ENCODE data around the gene EVI5.

GRCh38 chr1:92831368-92831761, 46.5 kb upstream of the EVI5 start:
- TF ChIP-seq POLR2A (IDR thresholded peaks at IDR 0.05), result no peak
- TF ChIP-seq, protein P1, sequence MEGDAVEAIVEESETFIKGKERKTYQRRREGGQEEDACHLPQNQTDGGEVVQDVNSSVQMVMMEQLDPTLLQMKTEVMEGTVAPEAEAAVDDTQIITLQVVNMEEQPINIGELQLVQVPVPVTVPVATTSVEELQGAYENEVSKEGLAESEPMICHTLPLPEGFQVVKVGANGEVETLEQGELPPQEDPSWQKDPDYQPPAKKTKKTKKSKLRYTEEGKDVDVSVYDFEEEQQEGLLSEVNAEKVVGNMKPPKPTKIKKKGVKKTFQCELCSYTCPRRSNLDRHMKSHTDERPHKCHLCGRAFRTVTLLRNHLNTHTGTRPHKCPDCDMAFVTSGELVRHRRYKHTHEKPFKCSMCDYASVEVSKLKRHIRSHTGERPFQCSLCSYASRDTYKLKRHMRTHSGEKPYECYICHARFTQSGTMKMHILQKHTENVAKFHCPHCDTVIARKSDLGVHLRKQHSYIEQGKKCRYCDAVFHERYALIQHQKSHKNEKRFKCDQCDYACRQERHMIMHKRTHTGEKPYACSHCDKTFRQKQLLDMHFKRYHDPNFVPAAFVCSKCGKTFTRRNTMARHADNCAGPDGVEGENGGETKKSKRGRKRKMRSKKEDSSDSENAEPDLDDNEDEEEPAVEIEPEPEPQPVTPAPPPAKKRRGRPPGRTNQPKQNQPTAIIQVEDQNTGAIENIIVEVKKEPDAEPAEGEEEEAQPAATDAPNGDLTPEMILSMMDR (IDR thresholded peaks at IDR 0.05), result no peak

Data from Peyer's patch (tissue), 4 donors.